Measurements from ENCODE around the gene FAM169A.

GRCh38 chr5:74866596-74867162 is 492 bp upstream of the FAM169A start:
- TF ChIP-seq, protein P1, sequence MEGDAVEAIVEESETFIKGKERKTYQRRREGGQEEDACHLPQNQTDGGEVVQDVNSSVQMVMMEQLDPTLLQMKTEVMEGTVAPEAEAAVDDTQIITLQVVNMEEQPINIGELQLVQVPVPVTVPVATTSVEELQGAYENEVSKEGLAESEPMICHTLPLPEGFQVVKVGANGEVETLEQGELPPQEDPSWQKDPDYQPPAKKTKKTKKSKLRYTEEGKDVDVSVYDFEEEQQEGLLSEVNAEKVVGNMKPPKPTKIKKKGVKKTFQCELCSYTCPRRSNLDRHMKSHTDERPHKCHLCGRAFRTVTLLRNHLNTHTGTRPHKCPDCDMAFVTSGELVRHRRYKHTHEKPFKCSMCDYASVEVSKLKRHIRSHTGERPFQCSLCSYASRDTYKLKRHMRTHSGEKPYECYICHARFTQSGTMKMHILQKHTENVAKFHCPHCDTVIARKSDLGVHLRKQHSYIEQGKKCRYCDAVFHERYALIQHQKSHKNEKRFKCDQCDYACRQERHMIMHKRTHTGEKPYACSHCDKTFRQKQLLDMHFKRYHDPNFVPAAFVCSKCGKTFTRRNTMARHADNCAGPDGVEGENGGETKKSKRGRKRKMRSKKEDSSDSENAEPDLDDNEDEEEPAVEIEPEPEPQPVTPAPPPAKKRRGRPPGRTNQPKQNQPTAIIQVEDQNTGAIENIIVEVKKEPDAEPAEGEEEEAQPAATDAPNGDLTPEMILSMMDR (IDR thresholded peaks at IDR 0.05): no peak
- TF ChIP-seq EP300 (IDR thresholded peaks at IDR 0.05): no peak

Data from ovary (tissue), 3 donors.